GM21717 (cell line): Measurements from ENCODE around the gene TTC31.
"Not testable (repeated sequence)": the region's sequence is repeated elsewhere in the genome, so short reads cannot be mapped to it uniquely, and the experiment has no call there.

Experiments
- ATAC-seq: cut with Tn5 transposase; IDR thresholded peaks from one replicate; pipeline ENCODE4 v1.9.1; 2021; ENCODE audit warnings: mild to moderate bottlenecking, moderate library complexity; ENCODE audit not compliant: unreplicated experiment

The TTC31 gene

GRCh38 chr2:74483675-74484164 is 839 bp downstream of the TTC31 start:
- not testable (repeated sequence) for ATAC-seq

GRCh38 chr2:74486141-74486540 is 3.3 kb downstream of the TTC31 start:
- no peak for ATAC-seq

- ATAC-seq = no peak
Observed at GRCh38 chr2:74488643-74489481, 6.0 kb downstream of the TTC31 start.

GRCh38 chr2:74489906-74490305 is 7.0 kb downstream of the TTC31 start:
- no peak for ATAC-seq

GRCh38 chr2:74491648-74492544 is 9.0 kb downstream of the TTC31 start:
- no peak for ATAC-seq

- ATAC-seq = no peak
Observed at GRCh38 chr2:74493546-74493945, 10.7 kb downstream of the TTC31 start.

- no peak for ATAC-seq
Observed at GRCh38 chr2:74495440-74495839, 12.6 kb downstream of the TTC31 start.

GRCh38 chr2:74496997-74497776 is 14.3 kb downstream of the TTC31 start:
- no peak for ATAC-seq

- no peak for ATAC-seq
Observed at GRCh38 chr2:74497777-74498499, 15.1 kb downstream of the TTC31 start.

- no peak for ATAC-seq
Observed at GRCh38 chr2:74498500-74499266, 15.8 kb downstream of the TTC31 start.

- ATAC-seq = no peak
Observed at GRCh38 chr2:74499267-74499939, 16.5 kb downstream of the TTC31 start, which contains the start of gene LBX2. Gene LBX2, minus strand, starts transcription at chr2:74499603. Its CDS starts 66 bp downstream, at chr2:74499537.

- ATAC-seq = no peak
Observed at GRCh38 chr2:74499940-74500577, 17.2 kb downstream of the TTC31 start.

- no peak for ATAC-seq
Observed at GRCh38 chr2:74500578-74500946, 17.7 kb downstream of the TTC31 start.

GRCh38 chr2:74501335-74502071 is 18.6 kb downstream of the TTC31 start:
- no peak for ATAC-seq

GRCh38 chr2:74502147-74502719 is 19.4 kb downstream of the TTC31 start:
- no peak for ATAC-seq

GRCh38 chr2:74502720-74503505 is 20.0 kb downstream of the TTC31 start:
- ATAC-seq = no peak
